Progenitor cell of endocrine pancreas (in vitro differentiated cells): ENCODE results near the gene TPM3. TPM values are rescaled to one million over a fixed set of nuclear protein-coding genes. Genes with fewer than 3 reads are reported as not detected.
"Not testable (repeated sequence)": the region's sequence is repeated elsewhere in the genome, so short reads cannot be mapped to it uniquely, and the experiment has no call there.

ENCODE experiments used
- DNase-seq: peaks from one replicate; pipeline ENCODE4 v3.0.0; 2021; ENCODE audit warnings: low spot score; ENCODE audit not compliant: unreplicated experiment
- H3K27ac Mint-ChIP-seq: 2 replicates; pipeline ENCODE4 v1.8.0; 2021; ENCODE audit warnings: mild to moderate bottlenecking, moderate library complexity, mixed read lengths
- H3K27me3 Mint-ChIP-seq: 2 replicates; pipeline ENCODE4 v1.8.0; 2021; ENCODE audit warnings: mixed read lengths
- H3K36me3 Mint-ChIP-seq: 2 replicates; pipeline ENCODE4 v1.8.0; 2022; ENCODE audit warnings: mixed read lengths; ENCODE audit not compliant: insufficient read depth
- H3K4me1 Mint-ChIP-seq: 2 replicates; pipeline ENCODE4 v1.8.0; 2021; ENCODE audit warnings: low read depth, mixed read lengths
- H3K4me3 Mint-ChIP-seq: 2 replicates; pipeline ENCODE4 v1.8.0; 2021; ENCODE audit warnings: low read depth, mild to moderate bottlenecking, moderate library complexity, mixed read lengths
- H3K9me3 Mint-ChIP-seq: 2 replicates; pipeline ENCODE4 v1.8.0; 2021; ENCODE audit warnings: low read depth, mixed read lengths
- CTCF ChIP-seq: fragments of 200-600 bp; sonication (generic); IDR thresholded peaks from one replicate; pipeline ENCODE4 v1.5.0; 2021; ENCODE audit warnings: antibody characterized with exemption, mild to moderate bottlenecking; ENCODE audit not compliant: unreplicated experiment
- total RNA-seq: library from RNA; stranded (reverse); gene quantifications from 2 replicates; pipeline ENCODE4 v1.2.1, GENCODE V29; 2021

The TPM3 gene
- total RNA-seq, 1 donor from 2014 or later = 304 TPM

- no peaks in the 10 kb centered on the region for H3K9me3 Mint-ChIP-seq
Observed at GRCh38 chr1:154236855-154237254, 45.0 kb upstream of the TPM3 start.

GRCh38 chr1:154233127-154233526 is 41.2 kb upstream of the TPM3 start:
- H3K27me3 Mint-ChIP-seq, H3K4me3 Mint-ChIP-seq, H3K4me1 Mint-ChIP-seq, H3K9me3 Mint-ChIP-seq, DNase-seq: not testable (repeated sequence)
- peak overlapping the region; percentile 83 for H3K27ac Mint-ChIP-seq
- H3K36me3 Mint-ChIP-seq = peaks cover 44% of the 10 kb centered on the region

More at GRCh38 chr1:154236855-154237254, 45.0 kb upstream of the TPM3 start:
- Mint-ChIP-seq H3K4me3 (no peak overlapping the region), H3K4me1 (no peaks in the 10 kb centered on the region), H3K36me3 (peaks cover 39% of the 10 kb centered on the region), H3K27me3 (no peaks in the 10 kb centered on the region), H3K27ac (peak overlapping the region; percentile 8)
- no peak for DNase-seq
- no peak for TF ChIP-seq CTCF

GRCh38 chr1:154231112-154231511 is 39.2 kb upstream of the TPM3 start:
- not testable (repeated sequence) for H3K4me1 Mint-ChIP-seq, H3K9me3 Mint-ChIP-seq, H3K4me3 Mint-ChIP-seq, DNase-seq, H3K27ac Mint-ChIP-seq, H3K27me3 Mint-ChIP-seq
- peaks cover 38% of the 10 kb centered on the region for H3K36me3 Mint-ChIP-seq

GRCh38 chr1:154225370-154225769 is 33.5 kb upstream of the TPM3 start:
- H3K27me3 Mint-ChIP-seq = no peaks in the 10 kb centered on the region
- peaks cover 18% of the 10 kb centered on the region for H3K36me3 Mint-ChIP-seq
- no peak for DNase-seq
- no peaks in the 10 kb centered on the region for H3K9me3 Mint-ChIP-seq
- peaks cover 29% of the 10 kb centered on the region for H3K4me1 Mint-ChIP-seq
- no peak for TF ChIP-seq CTCF
- H3K27ac Mint-ChIP-seq = no peak overlapping the region
- no peak overlapping the region for H3K4me3 Mint-ChIP-seq

- Mint-ChIP-seq H3K27ac (peak overlapping the region; percentile 65), H3K36me3 (peaks cover 13% of the 10 kb centered on the region), H3K27me3 (no peaks in the 10 kb centered on the region), H3K4me3 (no peak overlapping the region), H3K4me1 (peaks cover 37% of the 10 kb centered on the region), H3K9me3 (no peaks in the 10 kb centered on the region)
- TF ChIP-seq CTCF = no peak
- no peak for DNase-seq
Observed at GRCh38 chr1:154223621-154224020, 31.7 kb upstream of the TPM3 start.

GRCh38 chr1:154222918-154223317 is 31.0 kb upstream of the TPM3 start:
- Mint-ChIP-seq H3K36me3 (peaks cover 17% of the 10 kb centered on the region), H3K9me3 (no peaks in the 10 kb centered on the region), H3K27ac (peak overlapping the region; percentile 47), H3K4me1 (peaks cover 43% of the 10 kb centered on the region), H3K4me3 (peak overlapping the region; percentile 94), H3K27me3 (no peaks in the 10 kb centered on the region)
- no peak for TF ChIP-seq CTCF
- no peak for DNase-seq
